ENCODE data around the gene CYRIA.

CYRIA gene

GRCh38 chr2:16660556-16660955, 5.1 kb downstream of the CYRIA start:
- no peak for TF ChIP-seq CTCF (IDR thresholded peaks at IDR 0.05; ENCODE audit: low read depth, low read length)
- in situ Hi-C loops (cut with HindIII; ENCODE audit: low sequenced_read_pairs) = no loop called here
- no peak for DNase-seq (ENCODE audit: low read depth, low spot score)
- no peak overlapping the region for H3K4me3 ChIP-seq (ENCODE audit: low read depth, low read length)

GRCh38 chr2:16660114-16660513, 5.5 kb downstream of the CYRIA start:
- no peak overlapping the region for H3K4me3 ChIP-seq (ENCODE audit: low read depth, low read length)
- TF ChIP-seq CTCF (IDR thresholded peaks at IDR 0.05; ENCODE audit: low read depth, low read length) = no peak
- in situ Hi-C loops (cut with HindIII; ENCODE audit: low sequenced_read_pairs) = no loop called here
- no peak for DNase-seq (ENCODE audit: low read depth, low spot score)

GRCh38 chr2:16658076-16658739, 7.4 kb downstream of the CYRIA start:
- in situ Hi-C loops (cut with HindIII; ENCODE audit: low sequenced_read_pairs) = no loop called here
- DNase-seq (ENCODE audit: low read depth, low spot score) = no peak
- H3K4me3 ChIP-seq (ENCODE audit: low read depth, low read length) = no peak overlapping the region
- no peak for TF ChIP-seq CTCF (IDR thresholded peaks at IDR 0.05; ENCODE audit: low read depth, low read length)

- no peak for DNase-seq (ENCODE audit: low read depth, low spot score)
- H3K4me3 ChIP-seq (ENCODE audit: low read depth, low read length) = no peak overlapping the region
- in situ Hi-C loops (cut with HindIII; ENCODE audit: low sequenced_read_pairs) = no loop called here
- no peak for TF ChIP-seq CTCF (IDR thresholded peaks at IDR 0.05; ENCODE audit: low read depth, low read length)
Measured at GRCh38 chr2:16657671-16658070, 8.0 kb downstream of the CYRIA start.

- DNase-seq (ENCODE audit: low read depth, low spot score) = no peak
- in situ Hi-C loops (cut with HindIII; ENCODE audit: low sequenced_read_pairs) = no loop called here
- no peak overlapping the region for H3K4me3 ChIP-seq (ENCODE audit: low read depth, low read length)
- no peak for TF ChIP-seq CTCF (IDR thresholded peaks at IDR 0.05; ENCODE audit: low read depth, low read length)
Measured at GRCh38 chr2:16656784-16657391, 8.7 kb downstream of the CYRIA start.

- no peak for TF ChIP-seq CTCF (IDR thresholded peaks at IDR 0.05; ENCODE audit: low read depth, low read length)
- DNase-seq (ENCODE audit: low read depth, low spot score) = no peak
- H3K4me3 ChIP-seq (ENCODE audit: low read depth, low read length) = no peak overlapping the region
- in situ Hi-C loops (cut with HindIII; ENCODE audit: low sequenced_read_pairs) = no loop called here
Measured at GRCh38 chr2:16655905-16656642, 9.6 kb downstream of the CYRIA start.
